ENCODE measurements around the gene DDC.

DNA sequence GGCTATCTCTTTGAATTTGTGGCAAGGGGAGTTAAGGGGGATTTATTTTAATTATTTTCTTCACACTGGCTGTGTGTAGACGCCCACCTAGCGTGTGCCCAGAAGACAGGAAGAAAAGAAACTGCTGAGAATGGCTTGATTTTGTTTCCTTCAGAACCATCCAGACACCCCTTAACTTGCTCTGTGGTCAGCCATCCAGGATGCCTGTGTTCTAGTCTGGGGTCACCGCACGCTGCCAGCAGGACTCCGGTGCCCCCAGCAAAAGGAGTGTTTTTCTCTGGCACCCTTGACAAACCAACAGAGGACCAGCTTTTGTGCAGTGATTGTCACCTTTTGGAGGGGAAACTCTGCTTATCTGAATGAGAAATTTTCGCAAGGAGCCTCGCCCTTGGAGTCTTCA lies 5.3 kb downstream of the DDC start:
- TF ChIP-seq, protein P1, sequence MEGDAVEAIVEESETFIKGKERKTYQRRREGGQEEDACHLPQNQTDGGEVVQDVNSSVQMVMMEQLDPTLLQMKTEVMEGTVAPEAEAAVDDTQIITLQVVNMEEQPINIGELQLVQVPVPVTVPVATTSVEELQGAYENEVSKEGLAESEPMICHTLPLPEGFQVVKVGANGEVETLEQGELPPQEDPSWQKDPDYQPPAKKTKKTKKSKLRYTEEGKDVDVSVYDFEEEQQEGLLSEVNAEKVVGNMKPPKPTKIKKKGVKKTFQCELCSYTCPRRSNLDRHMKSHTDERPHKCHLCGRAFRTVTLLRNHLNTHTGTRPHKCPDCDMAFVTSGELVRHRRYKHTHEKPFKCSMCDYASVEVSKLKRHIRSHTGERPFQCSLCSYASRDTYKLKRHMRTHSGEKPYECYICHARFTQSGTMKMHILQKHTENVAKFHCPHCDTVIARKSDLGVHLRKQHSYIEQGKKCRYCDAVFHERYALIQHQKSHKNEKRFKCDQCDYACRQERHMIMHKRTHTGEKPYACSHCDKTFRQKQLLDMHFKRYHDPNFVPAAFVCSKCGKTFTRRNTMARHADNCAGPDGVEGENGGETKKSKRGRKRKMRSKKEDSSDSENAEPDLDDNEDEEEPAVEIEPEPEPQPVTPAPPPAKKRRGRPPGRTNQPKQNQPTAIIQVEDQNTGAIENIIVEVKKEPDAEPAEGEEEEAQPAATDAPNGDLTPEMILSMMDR (IDR thresholded peaks at IDR 0.05), result no peak
- TF ChIP-seq POLR2A (IDR thresholded peaks at IDR 0.05), result no peak
